IPS DF 4.7 (cell line): ENCODE results near the gene C2CD2.

Experiments
- DNase-seq: peaks from one replicate; pipeline ENCODE4 v3.0.0-alpha.2; 2013; ENCODE audit warnings: low spot score; ENCODE audit errors: extremely low read depth

C2CD2 gene

GRCh38 chr21:41847066-41847804 lies 106.6 kb downstream of the C2CD2 start:
- no peak for DNase-seq

GRCh38 chr21:41846536-41846935 lies 107.3 kb downstream of the C2CD2 start:
- no peak for DNase-seq

- DNase-seq: no peak
Measured at GRCh38 chr21:41846033-41846317, 107.8 kb downstream of the C2CD2 start.

- no peak for DNase-seq
Measured at GRCh38 chr21:41845310-41846032, 108.3 kb downstream of the C2CD2 start.

GRCh38 chr21:41843584-41843983 lies 110.2 kb downstream of the C2CD2 start:
- DNase-seq: no peak

- DNase-seq: no peak
Measured at GRCh38 chr21:41840880-41841279, 112.9 kb downstream of the C2CD2 start.

- DNase-seq: no peak
Measured at GRCh38 chr21:41839387-41840000, 114.3 kb downstream of the C2CD2 start.

- no peak for DNase-seq
Measured at GRCh38 chr21:41837756-41838297, 116.0 kb downstream of the C2CD2 start.

- DNase-seq: no peak
Measured at GRCh38 chr21:41836166-41837015, 117.4 kb downstream of the C2CD2 start.

- DNase-seq: no peak
Measured at GRCh38 chr21:41835711-41836154, 118.1 kb downstream of the C2CD2 start.
